ENCODE results near the gene MEPCE.
"Not testable (repeated sequence)": the region's sequence is repeated elsewhere in the genome, so short reads cannot be mapped to it uniquely, and the experiment has no call there.

MEPCE gene

DNA sequence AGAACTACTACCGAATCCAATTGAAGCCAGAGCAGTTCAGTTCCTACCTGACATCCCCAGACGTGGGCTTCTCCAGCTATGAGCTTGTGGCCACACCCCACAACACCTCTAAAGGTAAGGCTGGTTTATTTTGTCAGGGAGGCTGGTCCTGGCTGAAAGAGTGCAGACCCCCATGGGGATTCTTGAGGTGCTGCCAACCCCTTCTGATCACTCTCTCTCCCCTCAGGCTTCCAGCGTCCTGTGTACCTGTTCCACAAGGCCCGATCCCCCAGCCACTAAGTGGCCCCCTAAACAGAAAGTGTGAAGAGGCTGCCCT, 3.6 kb downstream of the MEPCE start:
- no peak for DNase-seq (ENCODE audit: low read depth in 3 of 3, low spot score in 1 of 3)

GRCh38 chr7:100433592-100434296, 4.1 kb downstream of the MEPCE start:
- no peak for DNase-seq (ENCODE audit: low read depth in 3 of 3, low spot score in 1 of 3)

DNA sequence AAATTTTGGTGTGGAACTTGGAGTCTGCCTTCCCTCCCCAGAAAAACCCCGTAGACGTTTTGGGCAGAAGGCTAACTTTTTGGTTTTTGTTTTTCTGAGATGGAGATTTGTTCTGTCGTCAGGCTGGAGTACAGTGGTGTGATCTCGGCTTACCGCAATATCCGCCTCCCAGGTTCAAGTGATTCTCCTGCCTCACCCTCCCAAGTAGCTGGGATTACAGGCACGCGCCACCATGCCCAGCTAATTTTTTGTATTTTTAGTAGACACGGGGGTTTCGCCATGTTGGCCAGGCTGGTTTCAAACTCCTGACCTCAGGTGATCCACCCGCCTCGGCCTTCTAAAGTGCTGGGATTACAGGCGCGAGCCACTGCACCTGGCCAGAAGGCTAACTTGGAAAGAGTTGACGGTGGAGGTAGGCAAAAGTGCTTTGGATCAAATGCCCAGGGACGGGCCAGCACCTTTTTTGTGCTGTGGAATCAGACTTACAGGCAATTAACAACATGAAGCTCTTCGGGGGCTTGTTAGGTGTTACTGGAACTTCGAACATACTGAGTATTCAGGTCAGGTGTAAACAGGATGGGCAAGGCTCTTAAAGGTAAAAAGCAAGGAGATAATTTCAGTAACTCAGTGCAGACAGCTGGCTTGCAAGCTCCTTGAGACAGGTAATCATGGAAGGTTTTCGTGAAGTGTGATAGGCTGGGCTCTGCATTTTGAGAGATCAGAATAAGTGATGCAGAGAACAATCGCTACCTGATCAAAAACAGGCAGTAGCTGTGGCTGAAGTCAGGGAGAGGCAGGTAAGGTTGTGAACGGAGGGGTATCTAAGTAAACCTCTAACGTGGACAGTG, 4.9 kb downstream of the MEPCE start:
- no peak for DNase-seq (ENCODE audit: low read depth in 3 of 3, low spot score in 1 of 3)

DNA sequence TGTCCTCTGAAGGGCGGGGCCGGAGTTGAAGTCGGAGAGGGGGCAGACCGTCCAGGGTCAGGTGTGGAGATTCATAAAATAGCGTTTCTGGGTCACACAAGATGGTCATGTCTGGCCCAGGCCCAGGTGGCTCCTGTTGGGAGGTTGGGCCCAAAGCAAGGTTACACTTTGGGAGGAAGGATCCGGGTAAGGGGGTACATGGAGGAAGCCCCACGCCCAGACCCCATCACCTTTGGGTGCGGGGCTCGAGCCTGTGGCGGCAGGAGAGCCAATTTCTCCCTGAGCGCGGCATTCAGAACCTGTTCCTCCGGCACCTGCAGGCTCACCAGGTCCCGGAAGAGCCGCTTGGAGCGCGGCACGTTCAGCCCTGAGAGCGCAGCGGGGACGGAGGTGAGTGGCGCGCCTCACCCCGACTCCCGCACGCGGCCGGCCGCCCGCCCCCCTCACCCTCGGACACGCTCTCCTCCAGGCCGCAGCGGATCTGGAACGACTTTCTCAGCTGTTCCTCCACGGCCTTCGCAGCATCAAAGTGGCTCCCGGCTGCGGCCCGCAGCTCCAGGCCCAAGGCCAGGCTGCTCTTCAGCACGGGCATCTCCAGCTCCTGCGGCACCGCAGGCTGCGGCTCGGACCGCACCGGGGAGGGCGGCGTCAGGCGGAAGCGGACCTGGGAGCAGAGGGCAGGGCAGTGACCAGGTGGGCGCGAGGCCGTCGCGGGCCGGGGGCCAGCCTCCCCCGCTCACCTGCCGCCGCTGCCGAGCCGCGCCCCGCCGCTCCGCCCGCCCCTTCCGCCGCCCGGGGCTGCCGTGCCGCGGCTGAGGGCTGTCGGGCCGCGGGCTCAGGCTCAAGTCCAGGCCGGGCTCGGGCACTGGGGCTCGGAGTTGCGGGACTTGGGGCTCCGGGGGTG, 6.0 kb downstream of the MEPCE start:
- DNase-seq (ENCODE audit: low read depth in 3 of 3, low spot score in 1 of 3): peak in 1 of 3 donors; percentile 30

- no peak for DNase-seq (ENCODE audit: low read depth in 3 of 3, low spot score in 1 of 3)
Observed at GRCh38 chr7:100437150-100438100, 7.8 kb downstream of the MEPCE start.

- DNase-seq (ENCODE audit: low read depth in 3 of 3, low spot score in 1 of 3): no peak
Observed at GRCh38 chr7:100438172-100438571, 8.5 kb downstream of the MEPCE start.

DNA sequence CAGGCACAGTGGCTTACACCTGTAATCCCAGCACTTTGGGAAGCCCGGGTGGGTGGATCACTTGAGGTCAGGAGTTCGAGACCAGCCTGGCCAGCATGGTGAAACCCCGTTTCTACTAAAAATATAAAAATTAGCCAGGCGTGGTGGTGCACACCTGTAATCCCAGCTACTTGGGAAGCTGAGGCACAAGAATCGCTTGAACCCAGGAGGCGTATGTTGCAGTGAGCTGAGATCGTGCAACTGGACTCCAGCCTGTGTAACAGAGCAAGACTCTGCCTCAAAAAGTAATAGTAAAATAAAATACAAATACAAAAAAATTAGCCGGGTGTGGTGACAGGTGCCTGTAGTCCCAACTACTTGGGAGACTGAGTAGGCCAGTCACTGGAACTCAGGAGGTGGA, 9.1 kb downstream of the MEPCE start:
- DNase-seq (ENCODE audit: low read depth in 3 of 3, low spot score in 1 of 3): not testable (repeated sequence)

- DNase-seq (ENCODE audit: low read depth in 3 of 3, low spot score in 1 of 3): not testable (repeated sequence)
Observed at GRCh38 chr7:100439244-100439643, 9.6 kb downstream of the MEPCE start.

GRCh38 chr7:100441641-100442535, 12.3 kb downstream of the MEPCE start:
- DNase-seq (ENCODE audit: low read depth in 3 of 3, low spot score in 1 of 3): no peak

- no peak for DNase-seq (ENCODE audit: low read depth in 3 of 3, low spot score in 1 of 3)
Observed at GRCh38 chr7:100443096-100443840, 13.6 kb downstream of the MEPCE start.

- no peak for DNase-seq (ENCODE audit: low read depth in 3 of 3, low spot score in 1 of 3)
Observed at GRCh38 chr7:100444311-100445278, 15.0 kb downstream of the MEPCE start.

- DNase-seq (ENCODE audit: low read depth in 3 of 3, low spot score in 1 of 3): no peak
Observed at GRCh38 chr7:100446040-100446439, 16.4 kb downstream of the MEPCE start.

- not testable (repeated sequence) for DNase-seq (ENCODE audit: low read depth in 3 of 3, low spot score in 1 of 3)
Observed at GRCh38 chr7:100447363-100447762, 17.7 kb downstream of the MEPCE start.

GRCh38 chr7:100449190-100449795, 19.7 kb downstream of the MEPCE start:
- no peak for DNase-seq (ENCODE audit: low read depth in 3 of 3, low spot score in 1 of 3)

- DNase-seq (ENCODE audit: low read depth in 3 of 3, low spot score in 1 of 3): no peak
Observed at GRCh38 chr7:100452513-100452912, 22.9 kb downstream of the MEPCE start.

DNA sequence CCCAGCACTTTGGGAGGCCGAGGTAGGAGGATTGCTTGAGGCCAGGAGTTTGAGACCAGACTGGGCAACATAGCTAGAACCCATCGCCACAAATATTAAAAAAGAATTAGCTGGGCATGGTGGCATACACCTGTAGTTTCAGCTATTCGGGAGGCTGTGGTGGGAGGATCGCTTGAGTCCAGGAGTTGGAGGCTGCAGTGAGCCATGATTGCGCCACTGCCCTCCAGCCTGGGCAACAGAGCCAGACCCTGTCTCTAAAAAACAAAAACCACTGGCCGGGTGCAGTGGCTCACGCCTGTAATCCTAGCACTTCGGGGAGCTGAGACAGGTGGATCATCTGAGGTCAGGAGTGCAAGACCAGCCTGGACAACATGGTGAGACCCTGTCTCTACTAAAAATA, 24.2 kb downstream of the MEPCE start:
- DNase-seq (ENCODE audit: low read depth in 3 of 3, low spot score in 1 of 3): not testable (repeated sequence)

- no peak for DNase-seq (ENCODE audit: low read depth in 3 of 3, low spot score in 1 of 3)
Observed at GRCh38 chr7:100455206-100455605, 25.6 kb downstream of the MEPCE start.

All from stimulated activated CD4-positive, alpha-beta T cell treated with anti-CD3 and anti-CD28 coated beads, TNF-alpha, amount 100 ng/mL, for 1 hour (primary cell).